Putamen (tissue), 1 donor: Measurements from ENCODE around the gene CFL1.

Experiments used
- DNase-seq: peaks from one replicate; pipeline ENCODE4 v3.0.0-alpha.2; 2016; ENCODE audit warnings: low spot score

CFL1 gene

GRCh38 chr11:65869643-65870306, 11.8 kb upstream of the CFL1 start:
- DNase-seq: no peak

GRCh38 chr11:65868907-65869306, 10.9 kb upstream of the CFL1 start:
- DNase-seq: no peak

GRCh38 chr11:65868076-65868667, 10.2 kb upstream of the CFL1 start:
- no peak for DNase-seq

GRCh38 chr11:65867284-65868071, 9.5 kb upstream of the CFL1 start:
- DNase-seq: no peak

- no peak for DNase-seq
Measured at GRCh38 chr11:65866509-65867283, 8.7 kb upstream of the CFL1 start.

- no peak for DNase-seq
Measured at GRCh38 chr11:65865550-65866172, 7.7 kb upstream of the CFL1 start.

GRCh38 chr11:65864706-65865471, 6.9 kb upstream of the CFL1 start:
- no peak for DNase-seq

GRCh38 chr11:65863889-65864705, 6.1 kb upstream of the CFL1 start:
- no peak for DNase-seq

- DNase-seq: no peak
Measured at GRCh38 chr11:65862941-65863888, 5.2 kb upstream of the CFL1 start.

- no peak for DNase-seq
Measured at GRCh38 chr11:65862191-65862735, 4.3 kb upstream of the CFL1 start.

GRCh38 chr11:65861533-65862183, 3.7 kb upstream of the CFL1 start:
- no peak for DNase-seq

- DNase-seq: no peak
Measured at GRCh38 chr11:65861165-65861505, 3.2 kb upstream of the CFL1 start.

- DNase-seq: peak; percentile 92
Measured at GRCh38 chr11:65860278-65861164, 2.5 kb upstream of the CFL1 start, which contains the start of gene MUS81. MUS81 (plus strand) TSS chr11:65860433; CDS start chr11:65860754, 321 bp downstream.

GRCh38 chr11:65859812-65860277, 1.9 kb upstream of the CFL1 start:
- no peak for DNase-seq

- DNase-seq: peak; percentile 96
Measured at GRCh38 chr11:65859095-65859811, 1.3 kb upstream of the CFL1 start.

- no peak for DNase-seq
Measured at GRCh38 chr11:65858681-65859087, 704 bp upstream of the CFL1 start.

GRCh38 chr11:65857500-65857852, 504 bp downstream of the CFL1 start:
- peak; percentile 64 for DNase-seq
